ENCODE data around the gene NOX4.

GRCh38 chr11:89458716-89459115 lies 32.5 kb downstream of the NOX4 start:
- TF ChIP-seq YY1 (IDR thresholded peaks at IDR 0.05; ENCODE audit: insufficient read depth, insufficient read length) (no peak), ZNF274 (IDR thresholded peaks at IDR 0.05; ENCODE audit: low read depth, low read length) (no peak)

All from NT2/D1 (cell line).